Measurements from ENCODE around the gene TMEM272. TPM values are rescaled to one million over a fixed set of nuclear protein-coding genes. Genes with fewer than 3 reads are reported as not detected.

Gene TMEM272
- total RNA-seq, 1 experiment from 2014 or later = 0.14 TPM

GRCh38 chr13:51874651-51875050, 29.7 kb upstream of the TMEM272 start:
- intact Hi-C loops (cut with micrococcal nuclease; ENCODE audit: unreplicated experiment) = no loop called here
- H3K4me3 ChIP-seq (ENCODE audit: low read depth, low read length) = no peak overlapping the region
- Mint-ChIP-seq H3K9me3 (ENCODE audit: unreplicated experiment) (no peaks in the 10 kb centered on the region), H3K27me3 (ENCODE audit: insufficient read depth, unreplicated experiment) (peaks cover 4% of the 10 kb centered on the region), H3K4me1 (ENCODE audit: low read depth, unreplicated experiment) (no peaks in the 10 kb centered on the region), H3K36me3 (ENCODE audit: insufficient read depth, unreplicated experiment) (no peaks in the 10 kb centered on the region), H3K4me3 (ENCODE audit: unreplicated experiment) (no peak overlapping the region), H3K27ac (ENCODE audit: unreplicated experiment) (no peak overlapping the region)
- ChIA-PET POLR2A (no interaction called here), CTCF (no interaction called here)
- H3K9me3 ChIP-seq = no peaks in the 10 kb centered on the region
- DNase-seq = no peak
- H3K27me3 ChIP-seq (replicated peaks; ENCODE audit: control insufficient read depth, insufficient read depth, low read length) = no peaks in the 10 kb centered on the region
- no peaks in the 10 kb centered on the region for H3K36me3 ChIP-seq (ENCODE audit: control insufficient read depth, insufficient read depth, low read length)
- no peak for TF ChIP-seq CTCF (IDR thresholded peaks at IDR 0.05; ENCODE audit: insufficient read depth in 1 of 2, low read depth in 1 of 2, low read length in 1 of 2, severe bottlenecking in 1 of 2, unreplicated experiment in 1 of 2)
- BruUV-seq (replicated peaks) = no TSS peak
- no peaks in the 10 kb centered on the region for H3K4me1 ChIP-seq

GRCh38 chr13:51873837-51874236, 28.9 kb upstream of the TMEM272 start:
- Mint-ChIP-seq H3K27ac (ENCODE audit: unreplicated experiment) (no peak overlapping the region), H3K4me1 (ENCODE audit: low read depth, unreplicated experiment) (no peaks in the 10 kb centered on the region), H3K27me3 (ENCODE audit: insufficient read depth, unreplicated experiment) (peaks cover 7% of the 10 kb centered on the region), H3K9me3 (ENCODE audit: unreplicated experiment) (no peaks in the 10 kb centered on the region), H3K36me3 (ENCODE audit: insufficient read depth, unreplicated experiment) (no peaks in the 10 kb centered on the region), H3K4me3 (ENCODE audit: unreplicated experiment) (no peak overlapping the region)
- ChIA-PET CTCF (no interaction called here), POLR2A (no interaction called here)
- H3K4me1 ChIP-seq = no peaks in the 10 kb centered on the region
- no peak for DNase-seq
- no peak for TF ChIP-seq CTCF (IDR thresholded peaks at IDR 0.05; ENCODE audit: insufficient read depth in 1 of 2, low read depth in 1 of 2, low read length in 1 of 2, severe bottlenecking in 1 of 2, unreplicated experiment in 1 of 2)
- H3K27me3 ChIP-seq (replicated peaks; ENCODE audit: control insufficient read depth, insufficient read depth, low read length) = no peaks in the 10 kb centered on the region
- BruUV-seq (replicated peaks) = no TSS peak
- intact Hi-C loops (cut with micrococcal nuclease; ENCODE audit: unreplicated experiment) = no loop called here
- H3K9me3 ChIP-seq = no peaks in the 10 kb centered on the region
- no peaks in the 10 kb centered on the region for H3K36me3 ChIP-seq (ENCODE audit: control insufficient read depth, insufficient read depth, low read length)
- H3K4me3 ChIP-seq (ENCODE audit: low read depth, low read length) = no peak overlapping the region

GRCh38 chr13:51873117-51873798, 28.3 kb upstream of the TMEM272 start:
- Histone ChIP-seq H3K4me3 (ENCODE audit: low read depth, low read length) (no peak overlapping the region), H3K27me3 (replicated peaks; ENCODE audit: control insufficient read depth, insufficient read depth, low read length) (no peaks in the 10 kb centered on the region), H3K36me3 (ENCODE audit: control insufficient read depth, insufficient read depth, low read length) (no peaks in the 10 kb centered on the region), H3K9me3 (no peaks in the 10 kb centered on the region), H3K4me1 (no peaks in the 10 kb centered on the region)
- Mint-ChIP-seq H3K27me3 (ENCODE audit: insufficient read depth, unreplicated experiment) (peaks cover 7% of the 10 kb centered on the region), H3K4me3 (ENCODE audit: unreplicated experiment) (no peak overlapping the region), H3K4me1 (ENCODE audit: low read depth, unreplicated experiment) (no peaks in the 10 kb centered on the region), H3K27ac (ENCODE audit: unreplicated experiment) (no peak overlapping the region), H3K36me3 (ENCODE audit: insufficient read depth, unreplicated experiment) (no peaks in the 10 kb centered on the region), H3K9me3 (ENCODE audit: unreplicated experiment) (no peaks in the 10 kb centered on the region)
- CTCF ChIA-PET = no interaction called here
- BruUV-seq (replicated peaks) = no TSS peak
- intact Hi-C loops (cut with micrococcal nuclease; ENCODE audit: unreplicated experiment) = no loop called here
- no peak for TF ChIP-seq CTCF (IDR thresholded peaks at IDR 0.05; ENCODE audit: insufficient read depth in 1 of 2, low read depth in 1 of 2, low read length in 1 of 2, severe bottlenecking in 1 of 2, unreplicated experiment in 1 of 2)
- POLR2A ChIA-PET = interaction anchor here (0.5 kb wide), 1 partner anchor 161 kb away, joined by 9 read pairs; no protein-coding TSS in a partner anchor
- no peak for DNase-seq
